Fibroblast of villous mesenchyme (primary cell): ENCODE data around the gene SLC1A2. TPM values are rescaled to one million over a fixed set of nuclear protein-coding genes. Genes with fewer than 3 reads are reported as not detected.

Experiments used
- DNase-seq: peaks from one replicate; pipeline ENCODE4 v3.0.0-alpha.2; 2010; ENCODE audit warnings: low read depth
- H3K4me3 ChIP-seq: 2 replicates; pipeline ENCODE4 v1.5.1; 2011; ENCODE audit warnings: low read depth, mild to moderate bottlenecking, low read length
- CTCF ChIP-seq: IDR thresholded peaks from 2 replicates; pipeline ENCODE4 v1.5.1; 2012; ENCODE audit warnings: low read depth, mild to moderate bottlenecking, low read length; ENCODE audit not compliant: insufficient read depth
- total RNA-seq: library from RNA; depleted of rRNA; stranded (reverse); fragments of >200 nt; gene quantifications from 2 replicates; pipeline ENCODE4 v1.2.3, GENCODE V29; 2012

SLC1A2 gene
- total RNA-seq, 1 donor: 23.7 TPM

- DNase-seq: no peak
- TF ChIP-seq CTCF: no peak
These were observed 6.3 kb upstream of the SLC1A2 start for GRCh38 chr11:35425603-35426212.

DNA sequence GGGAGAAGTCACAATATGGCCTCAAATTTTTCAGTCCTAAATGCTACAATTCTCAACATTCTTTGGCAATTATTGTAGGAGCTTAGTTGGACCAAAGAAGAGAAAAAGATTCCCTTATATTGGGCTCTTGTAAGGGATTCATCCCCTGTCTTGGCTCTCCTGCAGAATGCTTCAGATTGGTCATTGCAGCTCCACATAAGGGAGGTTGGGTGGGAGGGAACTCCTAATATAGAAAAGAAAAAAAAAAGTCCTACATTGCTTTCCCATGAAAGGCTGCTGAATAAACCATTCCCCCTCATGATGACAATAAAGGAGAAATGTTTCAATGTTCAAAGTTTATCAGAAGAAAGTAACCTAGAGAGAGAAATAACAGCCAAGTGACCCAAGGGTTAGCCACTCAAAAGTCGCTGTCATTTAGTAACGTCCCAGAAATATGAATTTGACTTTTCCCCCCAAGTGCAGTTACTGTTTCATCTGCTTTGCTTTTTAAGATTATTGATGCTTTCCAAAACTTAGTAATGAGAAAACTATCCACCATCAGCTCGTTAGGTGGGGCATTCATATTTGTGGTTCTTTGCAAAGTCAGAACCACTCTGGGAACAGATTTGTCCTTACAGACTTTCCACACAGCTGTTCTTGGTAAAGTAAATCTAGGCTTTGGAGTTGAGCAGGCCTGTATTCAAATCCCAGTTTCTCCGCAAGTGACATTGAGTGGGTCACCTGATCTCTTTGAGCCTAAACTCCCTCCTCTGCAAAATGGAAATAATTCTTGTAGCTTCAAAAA, 5.0 kb upstream of the SLC1A2 start:
- no peak overlapping the region for H3K4me3 ChIP-seq
- no peak for DNase-seq
- no peak for TF ChIP-seq CTCF

More at GRCh38 chr11:35425603-35426212, 6.3 kb upstream of the SLC1A2 start:
- H3K4me3 ChIP-seq: no peak overlapping the region

GRCh38 chr11:35420371-35420770, 1.0 kb upstream of the SLC1A2 start:
- DNase-seq: no peak
- TF ChIP-seq CTCF: no peak
- H3K4me3 ChIP-seq: no peak overlapping the region

- TF ChIP-seq CTCF: no peak
- H3K4me3 ChIP-seq: peak overlapping the region; percentile 35
- DNase-seq: no peak
These were observed 524 bp upstream of the SLC1A2 start for GRCh38 chr11:35419830-35420333.

GRCh38 chr11:35418282-35419183, 825 bp downstream of the SLC1A2 start:
- no peak for DNase-seq

DNA sequence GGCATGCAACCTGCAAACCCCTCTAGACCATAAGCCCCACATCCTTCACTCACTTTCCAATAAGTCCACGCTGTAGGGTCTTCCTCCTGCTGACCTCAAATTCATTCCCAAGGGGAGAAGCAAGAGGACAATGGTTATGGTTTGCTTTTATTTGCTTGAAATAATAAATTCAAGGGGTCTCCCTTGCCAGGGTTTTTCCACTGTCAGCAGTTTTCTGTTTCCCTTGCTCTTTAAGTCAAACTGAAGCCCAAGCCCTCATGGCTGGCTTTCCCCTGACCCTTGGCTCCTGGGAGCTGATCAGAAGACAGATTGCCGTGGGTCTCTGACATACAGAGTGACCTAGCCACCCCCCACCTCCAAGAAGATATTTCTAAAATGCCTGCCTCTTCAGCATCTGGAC, 3.9 kb downstream of the SLC1A2 start:
- DNase-seq: no peak
- TF ChIP-seq CTCF: no peak
- no peak overlapping the region for H3K4me3 ChIP-seq

More at GRCh38 chr11:35418282-35419183, 825 bp downstream of the SLC1A2 start:
- TF ChIP-seq CTCF: no peak
- no peak overlapping the region for H3K4me3 ChIP-seq
